Esophagus (tissue), 2 donors: ENCODE measurements around the gene KCNK7. TPM values are rescaled to one million over a fixed set of nuclear protein-coding genes. Genes with fewer than 3 reads are reported as not detected.
"Not testable (repeated sequence)": the region's sequence is repeated elsewhere in the genome, so short reads cannot be mapped to it uniquely, and the experiment has no call there.

Experiments
- H3K27ac ChIP-seq, 2 donors: one replicate each; pipeline ENCODE4 v1.5.1; 2013; ENCODE audit warnings: low read depth in 2 of 2, mild to moderate bottlenecking in 2 of 2, inconsistent platforms in 1 of 2, low read length in 1 of 2, moderate library complexity in 1 of 2
- H3K27me3 ChIP-seq, 2 donors: one replicate each; pipeline ENCODE4 v1.6.1; 2013; ENCODE audit warnings: low read length in 2 of 2, control low read depth in 1 of 2, mild to moderate bottlenecking in 1 of 2; ENCODE audit not compliant: insufficient read depth in 2 of 2, control insufficient read depth in 1 of 2
- H3K36me3 ChIP-seq, 2 donors: one replicate each; pipeline ENCODE4 v1.6.1; 2013; ENCODE audit warnings: low read length in 1 of 2; ENCODE audit not compliant: control insufficient read depth in 2 of 2, insufficient read depth in 2 of 2
- H3K4me1 ChIP-seq, 2 donors: one replicate each; pipeline ENCODE4 v1.6.1; 2013; ENCODE audit warnings: low read length in 1 of 2; ENCODE audit not compliant: control insufficient read depth in 2 of 2, insufficient read depth in 2 of 2
- H3K4me3 ChIP-seq, 2 donors: one replicate each; pipeline ENCODE4 v1.5.1; 2013; ENCODE audit warnings: low read length in 2 of 2, mild to moderate bottlenecking in 2 of 2, low read depth in 1 of 2, moderate library complexity in 1 of 2
- H3K9me3 ChIP-seq, 2 donors: one replicate each; pipeline ENCODE4 v1.6.1; 2013; ENCODE audit warnings: mild to moderate bottlenecking in 2 of 2, low read depth in 1 of 2, low read length in 1 of 2, moderate library complexity in 1 of 2; ENCODE audit not compliant: control insufficient read depth in 2 of 2, insufficient read depth in 1 of 2
- WGBS, 2 donors: extraction: QIAGEN DNeasy Blood & Tissue Kit; methylation state at CpG; one replicate each; pipeline ENCODE4 v1.1.7; 2013; 5-methylcytosine and 5-hydroxymethylcytosine counted together
- polyA plus RNA-seq, 2 donors: library from polyadenylated mRNA; stranded (reverse); fragments of 200-250 nt; gene quantifications; one replicate each; pipeline ENCODE4 v1.2.3, GENCODE V29; 2013
- donor health status: healthy with polysubstance abuse.
- donor health status: Bipolar disorder and iron deficiency.

Gene KCNK7
- polyA plus RNA-seq, 2 donors: 18.4 to 19.8 TPM

- Histone ChIP-seq H3K9me3 (no peaks in the 10 kb centered on the region), H3K27ac (peak overlapping the region; percentile 96 to 97), H3K27me3 (no peaks in the 10 kb centered on the region), H3K4me1 (peaks cover 0 to 33% of the 10 kb centered on the region in 2 donors), H3K4me3 (peak overlapping the region; percentile 13 to 71), H3K36me3 (peaks cover 0 to 10% of the 10 kb centered on the region in 2 donors)
- 5% methylated on average over 11 of the region's 11 CpGs for WGBS, 2 donors
Measured at GRCh38 chr11:65571940-65572339, 23.7 kb downstream of the KCNK7 start.

GRCh38 chr11:65571420-65571819 lies 24.2 kb downstream of the KCNK7 start:
- Histone ChIP-seq H3K9me3 (no peaks in the 10 kb centered on the region), H3K4me3 (peak overlapping the region in 1 of 2 donors; percentile 88), H3K27me3 (no peaks in the 10 kb centered on the region), H3K36me3 (peaks cover 0 to 10% of the 10 kb centered on the region in 2 donors), H3K4me1 (peaks cover 0 to 33% of the 10 kb centered on the region in 2 donors), H3K27ac (peak overlapping the region; percentile 13 to 96)
- WGBS, 2 donors: 72 to 76% methylated on average over 8 to 9 of the region's 9 CpGs

GRCh38 chr11:65569973-65570918 lies 25.4 kb downstream of the KCNK7 start, which contains the start of gene ZNRD2:
Gene ZNRD2 (plus strand): TSS chr11:65570477. CDS start chr11:65570492, 15 bp downstream.
- 0% methylated on average over 84 to 89 of the region's 89 CpGs for WGBS, 2 donors
- Histone ChIP-seq H3K4me1 (peaks cover 0 to 30% of the 10 kb centered on the region in 2 donors), H3K9me3 (no peaks in the 10 kb centered on the region), H3K4me3 (peak within 1 kb of the TSS; percentile 88 to 89), H3K36me3 (peaks cover 0 to 10% of the 10 kb centered on the region in 2 donors), H3K27me3 (no peaks in the 10 kb centered on the region), H3K27ac (peak within 1 kb of the TSS; percentile 99 to 100)

DNA sequence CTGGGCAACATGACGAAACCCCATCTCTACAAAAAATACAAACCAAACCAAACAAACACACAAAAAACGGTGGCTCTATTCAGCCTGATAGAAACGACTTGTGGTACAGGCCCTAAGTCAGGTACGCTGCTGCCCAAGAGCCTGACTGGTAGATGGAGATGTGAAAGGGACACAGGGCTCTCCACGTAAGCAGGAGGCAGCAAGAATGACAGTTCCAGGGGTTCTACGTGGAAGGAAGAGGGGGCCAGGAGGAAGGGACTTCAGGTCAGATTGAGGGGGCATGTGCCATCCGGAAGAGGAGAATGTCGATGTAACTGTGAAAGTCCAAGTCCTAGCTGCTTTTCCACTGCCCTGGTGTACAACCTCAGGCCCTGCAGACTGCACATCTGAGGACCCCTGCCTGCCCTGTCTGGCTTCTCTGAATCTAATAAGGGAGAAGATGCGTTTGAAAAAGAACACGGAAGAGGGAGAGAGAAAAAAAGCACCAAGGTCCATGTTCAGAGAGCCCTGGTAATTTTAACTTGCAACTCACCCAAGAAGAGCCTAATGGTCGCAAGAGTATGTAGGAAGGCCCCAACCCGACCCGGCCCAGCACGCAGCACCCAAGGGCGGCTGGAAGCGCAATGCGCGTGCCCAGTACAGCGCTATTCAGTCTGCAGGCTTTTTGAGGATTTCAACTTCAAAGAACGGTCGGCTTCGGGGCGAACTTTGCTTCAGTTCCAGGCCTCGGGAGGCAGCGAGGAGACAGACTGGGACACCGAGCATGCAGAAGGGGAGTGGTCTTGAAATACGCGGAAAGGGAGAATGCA lies 26.2 kb downstream of the KCNK7 start:
- no peaks in the 10 kb centered on the region for H3K27me3 ChIP-seq
- peak overlapping the region; percentile 99 to 100 for H3K27ac ChIP-seq
- no peaks in the 10 kb centered on the region for H3K9me3 ChIP-seq
- H3K36me3 ChIP-seq: peaks cover 0 to 10% of the 10 kb centered on the region in 2 donors
- 5% methylated on average over 28 of the region's 28 CpGs for WGBS, 2 donors
- peak overlapping the region; percentile 88 to 89 for H3K4me3 ChIP-seq
- peaks cover 0 to 25% of the 10 kb centered on the region in 2 donors for H3K4me1 ChIP-seq

DNA sequence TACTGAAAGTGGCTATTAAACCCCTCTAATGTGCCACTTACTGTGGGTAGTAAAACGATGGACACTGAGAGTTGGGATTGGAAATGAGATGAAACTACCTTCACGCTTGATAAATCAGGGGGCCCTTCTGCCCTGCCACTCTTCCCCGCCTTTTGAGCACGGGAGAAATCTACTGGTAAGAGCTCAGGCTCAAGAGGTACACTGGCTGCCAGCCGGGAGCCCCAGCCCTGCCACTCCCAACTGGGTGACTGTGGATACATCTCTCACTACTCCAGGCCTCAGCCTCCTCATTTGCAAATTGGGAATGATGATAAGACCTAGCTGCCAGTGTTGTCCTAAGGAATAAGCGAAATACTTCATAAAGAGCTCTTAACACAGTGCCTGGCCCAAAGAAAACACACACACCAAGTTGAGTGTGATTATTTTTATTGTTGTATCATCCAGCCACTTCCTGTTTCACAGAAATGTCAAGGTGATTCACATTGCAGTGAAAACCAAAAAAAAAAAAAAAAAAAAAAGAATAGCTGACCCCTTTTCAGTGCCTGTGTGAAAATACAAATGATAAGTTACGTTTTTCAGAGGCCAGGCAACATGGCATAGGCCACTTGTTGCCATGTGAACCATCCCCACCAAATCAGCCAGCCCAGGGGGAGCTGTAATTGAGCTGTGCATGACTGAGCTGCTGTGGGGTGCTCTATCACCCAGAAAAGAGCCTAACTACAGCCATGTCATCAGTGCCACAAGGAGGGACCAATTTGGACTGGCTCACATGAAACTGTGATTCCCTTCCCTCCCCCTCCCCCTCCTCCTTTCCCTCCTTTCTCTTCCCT lies 29.8 kb downstream of the KCNK7 start:
- peaks cover 0 to 11% of the 10 kb centered on the region in 2 donors for H3K4me1 ChIP-seq
- peaks cover 0 to 5% of the 10 kb centered on the region in 2 donors for H3K36me3 ChIP-seq
- no peaks in the 10 kb centered on the region for H3K9me3 ChIP-seq
- no peak overlapping the region for H3K4me3 ChIP-seq
- no peaks in the 10 kb centered on the region for H3K27me3 ChIP-seq
- 72 to 73% methylated on average over 7 of the region's 7 CpGs for WGBS, 2 donors
- H3K27ac ChIP-seq: peak overlapping the region; percentile 47 to 65

GRCh38 chr11:65564879-65565559 lies 30.6 kb downstream of the KCNK7 start:
- 82 to 88% methylated on average over 12 of the region's 12 CpGs for WGBS, 2 donors
- H3K9me3 ChIP-seq, H3K36me3 ChIP-seq, H3K4me3 ChIP-seq, H3K27me3 ChIP-seq: not testable (repeated sequence)
- Histone ChIP-seq H3K27ac (peak overlapping the region; percentile 24 to 47), H3K4me1 (peaks cover 0 to 16% of the 10 kb centered on the region in 2 donors)

DNA sequence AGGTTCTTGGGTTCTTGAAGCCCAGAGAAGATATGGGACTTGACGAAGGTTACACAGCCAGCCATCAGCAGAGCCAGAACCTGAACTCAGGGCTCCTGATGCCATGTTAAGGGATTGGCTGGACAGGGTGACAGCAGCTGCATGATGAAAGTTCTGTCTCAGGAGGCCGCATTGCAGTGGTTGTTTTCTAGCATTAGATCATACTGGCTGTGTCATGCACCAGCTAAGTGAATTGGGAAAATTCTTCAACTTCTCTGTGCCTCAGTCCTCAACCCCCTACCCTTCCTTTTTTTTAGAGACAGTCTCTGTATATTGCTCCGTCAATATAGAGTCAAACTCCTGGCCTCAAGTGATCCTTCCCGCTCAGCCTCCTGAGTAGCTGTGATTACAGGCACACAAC lies 32.0 kb downstream of the KCNK7 start:
- Histone ChIP-seq H3K4me1 (peaks cover 0 to 14% of the 10 kb centered on the region in 2 donors), H3K4me3 (no peak overlapping the region), H3K27ac (no peak overlapping the region), H3K27me3 (no peaks in the 10 kb centered on the region), H3K36me3 (peaks cover 0 to 5% of the 10 kb centered on the region in 2 donors), H3K9me3 (no peaks in the 10 kb centered on the region)
- 92 to 95% methylated on average over 4 of the region's 4 CpGs for WGBS, 2 donors

DNA sequence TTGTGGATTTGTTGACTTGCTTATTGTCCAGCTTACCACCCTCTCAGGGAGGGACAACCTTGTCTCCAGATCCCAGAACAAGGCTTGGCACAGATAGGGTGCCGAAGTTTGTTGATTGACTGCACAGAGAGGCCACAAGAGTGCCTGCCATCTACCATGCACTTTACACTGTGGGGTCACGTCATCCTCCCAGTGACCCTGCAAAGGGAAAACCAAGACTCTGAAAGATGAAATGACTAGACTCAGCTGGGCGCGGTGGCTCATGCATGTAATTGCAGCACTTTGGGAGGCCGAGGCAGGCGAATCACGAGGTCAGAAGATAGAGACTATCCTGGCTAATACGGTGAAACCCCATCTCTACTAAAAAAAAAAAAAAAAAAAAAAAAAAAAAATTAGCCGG lies 32.8 kb downstream of the KCNK7 start:
- no peak overlapping the region for H3K4me3 ChIP-seq

More for the DNA sequence above, 32.8 kb downstream of the KCNK7 start:
- peaks cover 0 to 14% of the 10 kb centered on the region in 2 donors for H3K4me1 ChIP-seq
- peaks cover 0 to under 1% of the 10 kb centered on the region in 2 donors for H3K36me3 ChIP-seq
- H3K27ac ChIP-seq: no peak overlapping the region
- H3K27me3 ChIP-seq: no peaks in the 10 kb centered on the region
- H3K9me3 ChIP-seq: no peaks in the 10 kb centered on the region
- WGBS, 2 donors: 83 to 91% methylated on average over 8 to 9 of the region's 9 CpGs
